AG08395 (cell line): ENCODE data around the gene GLS2.
"Not testable (repeated sequence)": the region's sequence is repeated elsewhere in the genome, so short reads cannot be mapped to it uniquely, and the experiment has no call there.

Experiments
- DNase-seq: peaks from one replicate; pipeline ENCODE4 v3.0.0; 2012; ENCODE audit warnings: mixed read lengths, low spot score

GLS2 gene

DNA sequence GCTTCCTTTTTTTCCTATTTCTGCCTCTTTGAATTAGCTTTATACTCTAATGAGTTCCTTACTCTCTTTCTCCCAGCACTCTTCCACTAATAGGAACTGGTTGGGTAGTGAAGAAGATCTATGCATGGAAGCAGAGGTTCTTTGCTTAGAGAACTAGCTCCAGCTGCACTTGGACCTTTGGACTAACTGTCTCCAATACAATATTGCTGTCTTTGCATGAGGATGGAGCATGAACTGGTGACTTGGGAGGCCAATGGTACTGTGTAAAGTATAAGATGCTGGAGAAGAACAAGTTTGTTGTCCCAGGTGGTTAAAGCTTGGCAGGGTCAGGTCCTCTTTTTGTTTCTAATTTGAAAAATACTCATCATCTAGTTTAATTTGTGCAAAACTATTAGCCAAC, 2.4 kb upstream of the GLS2 start:
- no peak for DNase-seq

DNA sequence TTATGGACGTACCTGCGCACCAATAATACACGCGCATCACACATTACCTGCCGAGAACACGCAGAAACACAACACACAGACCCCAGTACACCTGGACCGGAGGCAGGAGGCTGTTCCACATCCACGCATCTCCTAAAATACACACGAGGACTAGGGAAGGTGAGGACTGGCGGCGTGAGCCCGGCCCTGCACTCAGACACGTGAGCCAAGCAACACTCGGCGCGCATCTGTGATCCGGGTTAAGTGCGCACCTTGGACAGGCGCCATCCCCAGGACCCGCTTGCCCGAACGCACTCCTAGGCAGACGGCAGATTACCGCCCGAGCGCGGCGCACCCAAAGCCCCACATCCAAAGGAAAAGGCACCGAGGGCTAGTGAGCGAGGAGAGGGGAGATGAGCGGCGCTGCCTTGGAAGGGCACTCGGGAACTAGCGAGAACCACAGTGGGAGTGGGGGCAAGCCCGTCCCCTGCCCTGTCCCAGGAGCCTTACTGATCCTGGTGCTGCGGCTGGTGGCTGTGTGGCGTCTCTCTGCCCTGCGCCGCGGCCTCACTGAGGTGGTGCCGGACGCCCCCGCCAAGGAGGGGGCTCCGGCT, 417 bp downstream of the GLS2 start:
- DNase-seq: no peak

DNA sequence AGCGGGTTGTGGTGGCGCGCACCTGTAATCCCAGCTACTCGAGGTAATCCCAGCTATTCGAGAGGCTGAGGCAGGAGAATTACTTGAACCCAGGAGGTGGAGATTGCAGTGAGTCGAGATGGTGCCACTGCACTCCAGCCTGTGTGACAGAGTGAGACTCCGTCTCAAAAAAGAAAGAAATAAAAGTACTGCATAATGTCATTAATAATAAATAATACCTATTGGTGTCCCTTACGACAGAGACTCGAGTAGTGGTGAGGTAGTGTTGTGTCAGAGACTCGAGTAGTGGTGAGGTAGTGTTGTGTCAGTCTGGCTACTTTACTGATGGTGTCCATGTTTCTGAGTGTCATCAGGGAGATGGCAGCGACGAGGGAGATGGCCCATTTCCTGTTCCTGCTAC, 1.3 kb downstream of the GLS2 start:
- DNase-seq: no peak

DNA sequence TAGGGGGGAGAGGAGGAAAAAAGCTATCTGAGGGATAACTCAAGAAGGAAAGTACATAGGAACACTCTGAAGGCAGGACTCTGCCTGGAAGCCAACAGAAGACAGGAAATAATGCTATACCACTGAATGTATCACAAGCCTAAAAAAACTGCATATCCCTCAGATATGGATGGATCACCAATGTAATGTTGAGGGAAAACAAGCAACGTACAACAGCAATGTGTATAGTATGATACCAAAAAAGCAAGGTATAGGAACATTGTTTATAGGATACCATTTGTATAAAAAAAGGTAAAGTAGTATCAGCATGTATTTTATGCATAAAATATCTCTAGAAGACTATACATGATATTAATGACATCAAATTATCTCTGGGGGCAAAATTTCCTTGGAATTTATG, 3.4 kb downstream of the GLS2 start:
- no peak for DNase-seq

- DNase-seq: no peak
These were observed 8.3 kb downstream of the GLS2 start for GRCh38 chr12:56479625-56480024.

- DNase-seq: no peak
These were observed 10.3 kb downstream of the GLS2 start for GRCh38 chr12:56477521-56478225.

DNA sequence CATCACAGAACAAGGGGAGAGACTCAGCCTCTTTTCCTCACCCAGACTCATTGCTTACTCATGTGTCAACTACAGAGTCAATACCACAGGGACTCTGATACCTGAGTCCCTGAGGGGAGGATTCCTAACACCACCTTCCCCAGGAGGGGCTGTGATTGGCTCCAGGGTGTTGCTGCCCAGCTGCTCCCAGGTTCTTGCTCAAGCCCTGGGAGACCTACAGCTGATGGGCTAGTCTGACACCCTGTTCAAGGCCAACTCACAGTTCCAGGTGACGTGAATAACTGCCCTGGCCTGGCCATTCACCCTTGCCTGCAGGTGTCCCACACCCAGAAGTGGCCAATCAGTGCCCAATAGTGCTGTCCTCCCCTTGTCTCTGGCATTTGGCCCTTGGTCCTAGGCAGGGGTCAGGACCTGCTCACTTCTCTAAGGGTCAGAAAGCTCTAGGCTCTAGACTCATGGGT, 11.0 kb downstream of the GLS2 start:
- DNase-seq: no peak

- no peak for DNase-seq
These were observed 11.8 kb downstream of the GLS2 start for GRCh38 chr12:56476143-56476542.

GRCh38 chr12:56474389-56474788, 13.6 kb downstream of the GLS2 start:
- DNase-seq: no peak

DNA sequence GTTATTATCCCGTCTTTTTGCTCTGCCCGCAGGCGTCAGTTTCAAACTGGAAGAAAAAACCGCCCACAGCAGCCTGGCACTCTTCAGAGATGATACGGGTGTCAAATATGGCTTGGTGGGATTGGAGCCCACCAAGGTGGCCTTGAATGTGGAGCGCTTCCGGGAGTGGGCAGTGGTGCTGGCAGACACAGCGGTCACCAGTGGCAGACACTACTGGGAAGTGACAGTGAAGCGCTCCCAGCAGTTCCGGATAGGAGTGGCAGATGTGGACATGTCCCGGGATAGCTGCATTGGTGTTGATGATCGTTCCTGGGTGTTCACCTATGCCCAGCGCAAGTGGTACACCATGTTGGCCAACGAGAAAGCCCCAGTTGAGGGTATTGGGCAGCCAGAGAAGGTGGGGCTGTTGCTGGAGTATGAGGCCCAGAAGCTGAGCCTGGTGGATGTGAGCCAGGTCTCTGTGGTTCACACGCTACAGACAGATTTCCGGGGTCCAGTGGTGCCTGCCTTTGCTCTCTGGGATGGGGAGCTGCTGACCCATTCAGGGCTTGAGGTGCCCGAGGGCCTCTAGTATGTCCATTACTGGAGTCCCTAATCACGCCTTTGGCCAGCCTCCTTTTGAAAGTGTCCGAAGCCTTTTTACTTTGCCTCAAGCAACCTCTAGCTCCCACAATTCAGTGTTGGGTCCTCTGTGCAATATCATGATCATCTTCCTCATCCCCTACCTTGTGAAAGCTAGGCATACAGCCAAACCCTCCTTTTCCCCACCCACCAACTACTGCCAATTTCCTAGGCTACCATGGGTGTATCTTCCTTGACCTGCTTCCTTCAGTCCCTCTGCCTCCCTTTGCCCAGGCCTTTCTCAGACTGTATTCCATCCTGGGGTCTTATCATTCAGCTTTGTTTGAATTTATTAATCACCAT, 18.7 kb downstream of the GLS2 start:
- no peak for DNase-seq

GRCh38 chr12:56468216-56469006, 19.6 kb downstream of the GLS2 start, which contains the start of gene SPRYD4:
TSS of gene SPRYD4 (plus strand) at chr12:56468578. CDS start at chr12:56468592, 14 bp downstream.
- peak; percentile 97 for DNase-seq

- no peak for DNase-seq
These were observed 25.4 kb downstream of the GLS2 start for GRCh38 chr12:56462565-56462964.

DNA sequence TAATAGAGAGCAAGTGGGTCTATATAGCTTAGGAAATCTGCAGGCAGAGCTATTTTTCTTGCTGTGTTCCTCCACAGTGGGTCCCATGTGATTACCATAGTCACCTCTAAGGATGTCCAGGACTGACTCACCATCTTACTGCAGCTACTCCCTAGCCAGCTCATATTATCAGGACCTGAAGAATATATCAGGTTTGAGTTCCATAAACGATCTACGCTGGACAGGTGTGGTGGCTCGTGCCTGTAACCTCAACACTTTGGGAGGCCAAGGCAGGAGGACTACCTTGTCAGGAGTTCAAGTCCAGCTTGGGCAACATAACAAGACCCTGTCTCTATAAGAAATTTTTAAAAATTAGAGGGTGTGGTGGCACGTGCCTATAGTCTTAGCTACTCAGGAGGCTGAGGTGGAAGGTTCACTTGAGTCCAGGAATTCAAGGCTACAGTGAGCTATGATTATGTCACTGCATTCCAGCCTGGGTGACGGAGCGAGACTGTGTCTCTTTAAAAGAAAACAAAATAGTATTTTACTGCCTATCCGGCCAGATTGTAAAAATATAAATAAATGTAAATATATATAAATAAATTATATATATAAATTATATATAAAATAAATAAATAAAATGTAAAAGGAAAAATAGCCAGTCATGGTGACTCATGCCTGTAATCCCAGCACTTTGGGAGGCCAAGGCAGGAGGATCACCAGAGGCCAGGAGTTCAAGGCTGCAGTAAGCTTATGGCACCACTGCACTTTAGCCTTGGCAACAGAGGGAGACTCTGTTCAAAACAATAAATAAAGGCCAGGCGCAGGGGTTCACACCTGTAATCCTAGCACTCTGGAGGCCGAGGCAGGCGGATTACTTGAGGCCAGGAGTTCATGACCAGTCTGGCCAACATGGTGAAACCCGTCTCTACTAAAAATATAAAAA, 26.5 kb downstream of the GLS2 start:
- DNase-seq: peak; percentile 54

- DNase-seq: no peak
These were observed 30.1 kb downstream of the GLS2 start for GRCh38 chr12:56457817-56458216.

DNA sequence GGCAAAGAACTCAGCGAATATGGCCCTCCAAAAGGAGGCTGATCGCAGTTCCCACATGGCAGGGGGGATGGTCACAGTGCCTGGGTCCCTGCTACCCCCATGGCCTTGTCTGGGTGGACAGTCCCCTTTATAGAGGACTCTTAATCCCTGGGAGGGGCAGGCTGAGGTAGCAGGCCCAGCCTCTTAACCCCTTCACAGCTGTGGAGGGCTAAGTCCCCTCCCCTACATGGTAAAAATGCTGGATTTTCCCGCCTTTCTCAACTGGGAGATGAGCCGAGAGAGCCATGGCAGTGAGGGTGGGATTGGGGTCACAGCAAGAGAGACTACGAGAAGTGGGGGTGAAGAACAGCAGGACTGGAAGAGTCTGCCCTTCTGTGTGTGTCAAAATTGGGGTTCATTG, 33.4 kb downstream of the GLS2 start, which contains the start of gene MIP:
Gene MIP, minus strand, starts transcription at position 101 of the 400 bp plus-strand sequence. Its CDS starts 44 bp downstream, at position 57.
- no peak for DNase-seq

DNA sequence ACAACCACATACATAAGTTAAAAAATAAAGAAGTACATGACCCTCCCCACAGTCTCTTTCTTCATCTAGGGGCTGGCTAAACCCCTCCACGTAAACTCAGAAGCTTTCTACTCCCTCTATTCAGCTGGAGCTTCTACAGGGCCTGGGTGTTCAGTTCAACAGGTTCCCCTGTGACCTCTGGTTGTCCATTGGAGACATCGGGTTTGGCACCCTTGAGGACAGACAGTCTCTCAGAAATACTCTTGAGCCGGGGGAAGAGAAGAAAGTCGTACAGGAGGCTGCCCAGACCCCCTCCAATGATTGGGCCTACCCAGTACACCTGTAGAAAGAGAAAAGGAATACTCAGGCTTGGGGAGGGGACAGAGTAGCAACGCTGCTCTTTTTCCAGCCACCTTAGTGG, 36.8 kb downstream of the GLS2 start:
- DNase-seq: no peak

- no peak for DNase-seq
These were observed 37.7 kb downstream of the GLS2 start for GRCh38 chr12:56450241-56450640.

GRCh38 chr12:56449622-56449984, 38.4 kb downstream of the GLS2 start:
- no peak for DNase-seq

- peak; percentile 98 for DNase-seq
These were observed 38.9 kb downstream of the GLS2 start, which contains the start of gene TIMELESS for GRCh38 chr12:56448860-56449621. TSS of gene TIMELESS (minus strand) at chr12:56449426. CDS start at chr12:56434170, 15,256 bp downstream.

DNA sequence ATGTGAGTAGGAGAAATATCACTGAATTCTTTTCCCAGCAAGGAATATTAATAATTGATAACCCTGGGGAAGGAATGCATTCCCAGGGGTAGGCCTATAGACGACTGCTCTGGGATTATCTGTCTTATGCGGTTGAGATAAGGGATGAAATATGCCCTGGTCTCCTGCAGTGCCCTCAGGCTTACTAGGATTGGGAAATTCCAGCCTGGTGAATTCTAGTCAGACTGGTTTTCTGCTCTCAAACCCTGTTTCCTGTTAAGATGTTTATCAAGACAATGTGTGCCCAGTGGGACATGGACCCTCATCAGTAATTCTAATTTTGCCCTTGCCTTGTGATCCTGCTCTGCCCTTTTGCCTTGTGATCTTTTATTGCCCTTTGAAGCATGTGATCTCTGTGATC, 44.8 kb downstream of the GLS2 start:
- DNase-seq: not testable (repeated sequence)
